Stimulated activated naive CD8-positive, alpha-beta T cell treated with anti-CD3 and anti-CD28 coated beads, Interleukin-15, Interleukin-2, amounts not matched to agents 100 U/mL and 50 U/mL, for 24 hours (primary cell): ENCODE measurements around the gene SGO2.

Source experiments
- ATAC-seq: fragments of 150-1000 bp; cut with Tn5 transposase; one replicate; pipeline ENCODE4 v1.10.0; 2021
- DNase-seq: peaks from one replicate; pipeline ENCODE4 v3.0.0; 2021

SGO2 gene

GRCh38 chr2:200525882-200526651, at the start of gene SGO2:
Gene SGO2 (plus strand): TSS chr2:200526207. CDS start chr2:200532976, 6,769 bp downstream.
- ATAC-seq = peak; percentile 100
- DNase-seq = peak; percentile 96

GRCh38 chr2:200476836-200477235, 49.2 kb upstream of the SGO2 start:
- DNase-seq (no peak), ATAC-seq (no peak)

- no peak for ATAC-seq
- DNase-seq = no peak
Measured at GRCh38 chr2:200477667-200478131, 48.3 kb upstream of the SGO2 start.

DNA sequence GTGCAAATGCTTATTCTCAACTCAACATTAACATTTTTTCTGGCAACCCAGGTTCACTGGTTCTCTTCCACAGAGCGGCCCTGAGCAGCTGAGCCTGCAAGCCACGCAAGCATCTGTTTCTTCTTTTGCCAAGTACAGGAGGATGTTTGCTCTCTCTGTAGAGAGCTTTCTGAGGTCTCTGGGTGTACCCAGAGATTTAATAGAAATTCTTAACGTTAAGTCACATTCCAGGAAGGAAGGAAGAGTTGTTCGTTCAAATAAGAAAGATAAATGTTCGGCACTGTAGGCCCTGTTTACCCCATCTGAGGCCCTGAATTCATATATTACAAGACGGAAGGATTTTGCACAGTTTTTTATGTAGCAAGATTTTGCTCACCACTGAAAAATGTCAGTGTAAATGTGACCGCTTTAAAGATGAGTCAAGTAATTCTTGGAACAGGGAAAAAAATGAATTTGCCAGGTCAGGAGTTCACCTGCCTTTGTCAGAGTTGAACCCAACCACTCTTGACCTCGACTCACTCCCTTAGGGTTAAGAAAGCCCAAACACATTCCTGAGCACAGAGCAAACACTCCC, 46.2 kb upstream of the SGO2 start:
- DNase-seq (no peak), ATAC-seq (no peak)

DNA sequence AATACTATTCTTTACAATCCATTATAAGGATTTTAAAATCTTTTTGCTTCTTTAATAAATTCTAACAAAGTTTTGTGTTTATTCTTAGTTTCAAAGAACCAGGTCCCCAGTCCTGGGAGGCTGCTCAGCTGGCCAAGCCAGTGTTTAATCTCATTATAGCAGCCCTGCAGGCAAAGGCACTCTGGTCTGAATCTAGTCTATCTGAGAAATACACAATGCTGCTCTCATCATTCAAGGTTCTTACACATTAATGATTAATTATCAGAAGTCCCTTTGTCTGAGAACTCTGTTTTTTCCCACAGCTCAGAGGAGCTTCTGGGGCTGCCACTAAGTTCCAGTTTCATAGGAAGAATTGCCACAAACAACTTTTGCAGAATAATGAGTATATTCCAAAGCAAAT, 43.8 kb upstream of the SGO2 start:
- DNase-seq (no peak), ATAC-seq (no peak)

DNA sequence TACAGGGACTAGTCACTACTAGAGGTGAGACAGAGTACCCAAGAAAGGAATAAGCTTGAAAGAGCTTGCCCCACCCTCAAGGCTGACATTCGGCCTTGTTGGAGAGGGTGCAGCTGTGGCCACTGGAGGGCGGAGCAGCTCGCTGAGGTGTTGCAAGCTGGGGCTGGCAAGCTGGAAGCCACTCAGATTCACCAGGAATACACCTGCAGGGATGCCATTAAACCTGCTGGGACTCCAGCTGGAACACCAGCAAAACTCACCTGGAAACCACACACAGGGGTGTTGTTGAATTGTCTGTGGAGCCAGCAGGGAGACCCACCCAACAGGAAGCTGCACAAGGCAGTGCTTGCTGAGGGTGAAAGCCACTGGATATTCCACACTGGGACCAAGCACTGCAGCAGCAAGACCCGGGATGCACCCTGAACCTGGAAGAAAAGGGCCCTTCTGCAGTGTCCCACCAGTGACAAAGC, 42.2 kb upstream of the SGO2 start:
- ATAC-seq = peak; percentile 45
- peak; percentile 29 for DNase-seq

- ATAC-seq (no peak), DNase-seq (no peak)
Measured at GRCh38 chr2:200484934-200485333, 41.1 kb upstream of the SGO2 start.

DNA sequence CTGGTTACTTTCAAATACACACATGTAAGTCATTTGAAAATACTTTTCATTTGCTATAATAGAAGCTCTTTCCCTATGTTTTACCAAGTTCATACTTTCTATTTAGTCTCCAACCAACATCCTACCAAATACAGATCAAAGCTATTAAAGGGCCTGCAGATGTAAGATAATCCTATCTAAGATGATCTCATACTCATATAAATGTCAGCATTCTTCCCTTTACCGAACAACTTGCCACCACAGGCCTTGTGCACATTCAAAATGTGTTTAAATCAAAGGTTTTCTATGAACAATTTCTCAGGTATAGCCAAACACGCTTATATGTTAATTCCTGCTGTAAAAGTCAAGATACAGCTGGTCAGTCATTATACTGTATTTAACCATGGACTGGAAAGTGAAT, 39.5 kb upstream of the SGO2 start:
- no peak for DNase-seq

GRCh38 chr2:200488169-200488568, 37.8 kb upstream of the SGO2 start:
- ATAC-seq (no peak), DNase-seq (no peak)

More for the DNA sequence above, 39.5 kb upstream of the SGO2 start:
- ATAC-seq = no peak

DNA sequence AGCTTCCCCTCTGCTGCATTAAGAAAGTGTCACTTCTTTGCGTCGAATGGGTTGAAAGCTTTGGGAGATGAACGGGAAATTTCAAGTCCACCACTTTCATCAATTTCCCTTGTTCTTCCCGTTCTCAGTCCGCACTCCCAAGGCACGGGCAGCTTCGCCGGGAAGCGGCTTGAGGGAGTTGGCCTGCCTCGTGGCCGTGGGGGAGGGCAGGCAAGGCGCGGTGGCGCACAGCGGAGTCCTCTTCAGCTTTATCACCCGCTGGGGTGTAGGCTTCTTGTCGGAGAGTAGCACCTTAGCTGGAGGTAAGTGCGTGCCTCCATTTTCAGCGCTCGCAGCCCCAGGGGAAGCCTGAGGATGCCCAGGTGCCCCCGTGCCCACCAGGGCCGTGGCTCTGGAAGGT, 36.0 kb upstream of the SGO2 start:
- ATAC-seq (no peak), DNase-seq (no peak)

- DNase-seq (no peak), ATAC-seq (no peak)
Measured at GRCh38 chr2:200492656-200493055, 33.4 kb upstream of the SGO2 start.

- ATAC-seq = no peak
Measured at GRCh38 chr2:200494048-200494447, 32.0 kb upstream of the SGO2 start.

DNA sequence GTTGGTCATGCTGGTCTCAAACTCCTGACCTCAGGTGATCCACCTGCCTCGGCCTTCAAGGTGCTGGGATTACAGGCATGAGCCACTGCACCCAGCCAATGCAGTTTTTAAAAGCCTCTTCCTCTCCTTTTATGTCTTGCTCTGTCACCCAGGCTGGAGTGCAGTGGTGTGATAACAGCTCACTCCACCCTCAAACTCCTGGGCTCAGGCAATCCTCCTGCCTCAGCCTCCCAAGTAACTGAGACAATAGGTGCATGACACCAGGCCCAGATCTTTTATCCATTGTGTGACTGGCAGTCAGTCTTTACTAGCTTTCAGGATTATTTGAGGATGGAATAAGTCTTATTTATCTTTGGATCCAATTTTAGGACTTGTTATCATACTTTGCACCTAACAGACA, 29.3 kb upstream of the SGO2 start:
- DNase-seq (no peak), ATAC-seq (no peak)

More at GRCh38 chr2:200494048-200494447, 32.0 kb upstream of the SGO2 start:
- DNase-seq = no peak

GRCh38 chr2:200498402-200499162, 27.4 kb upstream of the SGO2 start:
- DNase-seq (no peak), ATAC-seq (no peak)

DNA sequence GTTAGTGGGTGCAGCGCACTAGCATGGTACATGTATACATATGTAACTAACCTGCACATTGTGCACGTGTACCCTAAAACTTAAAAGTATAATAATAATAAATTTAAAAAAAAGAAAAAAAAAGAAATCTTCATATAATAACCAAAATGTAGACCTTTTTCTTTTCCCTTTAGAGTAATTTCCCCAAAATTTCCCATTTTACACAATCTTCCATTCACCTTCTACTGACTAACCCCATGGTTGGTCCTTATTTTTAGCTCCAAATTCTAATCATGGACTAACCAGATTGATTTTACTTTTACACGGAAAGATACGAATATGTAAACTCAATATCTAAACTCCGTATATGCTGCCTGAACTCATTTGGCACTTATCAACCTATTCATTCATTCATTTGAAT, 23.8 kb upstream of the SGO2 start:
- ATAC-seq (no peak), DNase-seq (no peak)

GRCh38 chr2:200506679-200507078, 19.3 kb upstream of the SGO2 start:
- no peak for ATAC-seq
- no peak for DNase-seq

DNA sequence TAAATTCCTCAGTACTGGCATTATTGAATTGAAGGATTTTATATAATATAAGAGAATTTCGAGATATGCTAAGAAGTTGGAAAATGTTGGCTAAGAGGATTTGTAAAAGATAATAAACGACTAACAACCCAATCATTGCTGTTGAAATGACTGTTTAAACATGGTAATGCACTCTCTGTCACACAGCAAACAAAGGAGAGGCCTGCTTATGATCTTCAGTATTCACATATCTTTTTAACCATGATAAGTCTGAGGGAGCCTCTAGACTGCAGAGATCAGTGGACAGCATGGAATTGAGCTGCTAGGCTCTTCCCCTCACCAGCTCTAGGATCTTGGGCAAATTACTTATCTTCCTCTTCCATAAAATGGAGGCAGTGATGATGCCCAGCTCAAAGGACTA, 18.8 kb upstream of the SGO2 start:
- ATAC-seq = no peak
- DNase-seq = no peak

- ATAC-seq = no peak
- DNase-seq = no peak
Measured at GRCh38 chr2:200509235-200509611, 16.8 kb upstream of the SGO2 start.

GRCh38 chr2:200509612-200510433, 16.2 kb upstream of the SGO2 start, which contains the start of gene KCTD18:
Gene KCTD18 (minus strand): TSS chr2:200510068. CDS start chr2:200507016, 3,052 bp downstream.
- peak; percentile 96 for DNase-seq
- peak; percentile 97 for ATAC-seq

GRCh38 chr2:200515155-200515554, 10.9 kb upstream of the SGO2 start:
- ATAC-seq = no peak
- DNase-seq = no peak

GRCh38 chr2:200523158-200523557, 2.8 kb upstream of the SGO2 start:
- DNase-seq = no peak
- ATAC-seq = no peak

DNA sequence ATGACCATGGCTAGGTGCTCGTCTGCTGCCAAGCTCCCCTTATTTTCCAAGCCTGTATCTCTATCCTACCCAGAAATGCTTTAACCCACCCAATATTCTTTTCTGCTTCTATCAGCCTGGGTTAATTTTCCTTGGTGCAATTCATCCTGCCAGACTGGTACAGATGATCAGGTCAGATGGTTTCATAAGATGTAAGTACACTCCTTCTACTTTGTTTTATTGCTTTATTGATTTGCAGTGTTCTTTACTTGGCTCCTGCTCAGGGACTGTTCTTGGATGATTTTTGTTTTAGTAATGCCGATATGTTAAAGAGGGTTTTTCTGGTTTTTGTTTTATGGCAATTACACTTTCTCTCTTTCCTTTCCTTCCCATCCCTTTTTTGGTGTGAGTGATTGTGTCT, 2.4 kb upstream of the SGO2 start:
- ATAC-seq (no peak), DNase-seq (no peak)
